ENCODE results near the gene KCNIP2.

DNA sequence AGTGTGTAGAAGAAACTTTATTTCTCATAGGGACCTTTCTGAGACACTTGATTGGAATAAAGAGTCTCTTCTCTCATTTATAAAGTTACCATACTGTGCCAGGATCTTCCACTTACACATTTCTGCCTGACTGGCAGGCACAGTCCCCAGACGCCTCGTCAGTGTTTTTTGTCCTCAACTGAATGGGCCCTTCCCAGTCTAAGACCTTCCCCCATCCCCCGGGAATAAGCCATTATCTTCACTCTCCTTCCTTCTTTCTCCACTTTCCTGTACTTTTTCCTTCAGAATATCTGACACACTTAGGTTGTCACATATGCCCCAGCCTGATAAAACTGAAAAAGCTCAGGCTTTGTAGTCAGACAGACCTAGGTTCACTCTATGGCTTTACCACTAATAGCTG, 35.3 kb upstream of the KCNIP2 start:
- TF ChIP-seq, protein P1, sequence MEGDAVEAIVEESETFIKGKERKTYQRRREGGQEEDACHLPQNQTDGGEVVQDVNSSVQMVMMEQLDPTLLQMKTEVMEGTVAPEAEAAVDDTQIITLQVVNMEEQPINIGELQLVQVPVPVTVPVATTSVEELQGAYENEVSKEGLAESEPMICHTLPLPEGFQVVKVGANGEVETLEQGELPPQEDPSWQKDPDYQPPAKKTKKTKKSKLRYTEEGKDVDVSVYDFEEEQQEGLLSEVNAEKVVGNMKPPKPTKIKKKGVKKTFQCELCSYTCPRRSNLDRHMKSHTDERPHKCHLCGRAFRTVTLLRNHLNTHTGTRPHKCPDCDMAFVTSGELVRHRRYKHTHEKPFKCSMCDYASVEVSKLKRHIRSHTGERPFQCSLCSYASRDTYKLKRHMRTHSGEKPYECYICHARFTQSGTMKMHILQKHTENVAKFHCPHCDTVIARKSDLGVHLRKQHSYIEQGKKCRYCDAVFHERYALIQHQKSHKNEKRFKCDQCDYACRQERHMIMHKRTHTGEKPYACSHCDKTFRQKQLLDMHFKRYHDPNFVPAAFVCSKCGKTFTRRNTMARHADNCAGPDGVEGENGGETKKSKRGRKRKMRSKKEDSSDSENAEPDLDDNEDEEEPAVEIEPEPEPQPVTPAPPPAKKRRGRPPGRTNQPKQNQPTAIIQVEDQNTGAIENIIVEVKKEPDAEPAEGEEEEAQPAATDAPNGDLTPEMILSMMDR (conservative IDR thresholded peaks at IDR 0.05): no peak
- TF ChIP-seq ZFX (IDR thresholded peaks at IDR 0.05): no peak

Measured in C4-2B (cell line).